ENCODE results near the gene HSD3B1. TPM values are rescaled to one million over a fixed set of nuclear protein-coding genes. Genes with fewer than 3 reads are reported as not detected.

HSD3B1 gene
- total RNA-seq: not detected

GRCh38 chr1:119506941-119507340 is at the start of gene HSD3B1:
Gene HSD3B1 (plus strand): TSS chr1:119507210. CDS start chr1:119507477, 267 bp downstream.
- TF ChIP-seq, protein P1, sequence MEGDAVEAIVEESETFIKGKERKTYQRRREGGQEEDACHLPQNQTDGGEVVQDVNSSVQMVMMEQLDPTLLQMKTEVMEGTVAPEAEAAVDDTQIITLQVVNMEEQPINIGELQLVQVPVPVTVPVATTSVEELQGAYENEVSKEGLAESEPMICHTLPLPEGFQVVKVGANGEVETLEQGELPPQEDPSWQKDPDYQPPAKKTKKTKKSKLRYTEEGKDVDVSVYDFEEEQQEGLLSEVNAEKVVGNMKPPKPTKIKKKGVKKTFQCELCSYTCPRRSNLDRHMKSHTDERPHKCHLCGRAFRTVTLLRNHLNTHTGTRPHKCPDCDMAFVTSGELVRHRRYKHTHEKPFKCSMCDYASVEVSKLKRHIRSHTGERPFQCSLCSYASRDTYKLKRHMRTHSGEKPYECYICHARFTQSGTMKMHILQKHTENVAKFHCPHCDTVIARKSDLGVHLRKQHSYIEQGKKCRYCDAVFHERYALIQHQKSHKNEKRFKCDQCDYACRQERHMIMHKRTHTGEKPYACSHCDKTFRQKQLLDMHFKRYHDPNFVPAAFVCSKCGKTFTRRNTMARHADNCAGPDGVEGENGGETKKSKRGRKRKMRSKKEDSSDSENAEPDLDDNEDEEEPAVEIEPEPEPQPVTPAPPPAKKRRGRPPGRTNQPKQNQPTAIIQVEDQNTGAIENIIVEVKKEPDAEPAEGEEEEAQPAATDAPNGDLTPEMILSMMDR (IDR thresholded peaks at IDR 0.05): no peak
- Histone ChIP-seq H3K27ac (no peak within 1 kb of the TSS), H3K4me3 (no peak within 1 kb of the TSS), H3K4me1 (no peaks in the 10 kb centered on the region), H3K36me3 (no peaks in the 10 kb centered on the region), H3K9me3 (no peaks in the 10 kb centered on the region), H3K27me3 (no peaks in the 10 kb centered on the region)
- intact Hi-C loops (cut with DNase I): no loop called here
- no peak for DNase-seq (ENCODE audit: low spot score in 2 of 2)

DNA sequence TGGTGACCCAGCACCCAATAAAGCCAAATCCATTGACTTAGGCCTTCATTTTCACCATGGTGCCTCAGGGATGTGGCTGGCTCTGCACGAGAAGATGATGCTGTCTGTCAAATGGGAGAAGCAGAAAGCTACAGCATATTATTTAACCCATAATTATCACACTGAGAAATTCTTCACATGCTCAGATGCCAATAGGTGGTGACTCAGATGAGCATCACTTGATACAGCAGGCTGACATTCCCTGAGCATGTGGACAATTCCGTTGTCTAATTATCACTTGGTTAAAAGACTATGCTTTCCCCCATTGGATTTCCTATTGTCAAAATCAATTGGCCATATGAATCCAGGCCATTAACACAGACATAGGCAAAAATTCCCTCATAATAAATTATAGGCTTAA is 44.0 kb upstream of the HSD3B1 start:
- no peaks in the 10 kb centered on the region for H3K4me1 ChIP-seq
- H3K27ac ChIP-seq: no peak overlapping the region
- no peaks in the 10 kb centered on the region for H3K9me3 ChIP-seq
- no peak overlapping the region for H3K4me3 ChIP-seq
- no peaks in the 10 kb centered on the region for H3K27me3 ChIP-seq
- TF ChIP-seq, protein P1 (IDR thresholded peaks at IDR 0.05): no peak
- DNase-seq (ENCODE audit: low spot score in 2 of 2): no peak
- intact Hi-C loops (cut with DNase I): no loop called here
- no peaks in the 10 kb centered on the region for H3K36me3 ChIP-seq

DNA sequence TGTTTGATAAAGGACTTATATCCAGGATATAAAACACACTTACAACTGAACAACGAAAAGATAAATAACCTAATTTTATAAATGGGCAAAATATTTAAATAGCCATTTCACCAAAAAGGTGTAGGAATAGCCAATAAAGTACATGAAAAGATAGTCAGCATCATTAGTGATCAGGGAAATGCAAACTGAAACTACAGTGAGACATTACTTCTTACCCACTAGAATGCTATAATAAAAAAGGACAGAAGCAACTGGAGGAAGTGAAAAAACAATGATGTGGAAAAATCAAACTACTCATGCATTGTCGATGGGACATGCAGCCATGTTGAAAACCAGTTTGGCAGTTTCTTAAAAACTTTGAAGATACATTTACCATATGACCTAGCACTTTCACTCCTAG is 43.4 kb upstream of the HSD3B1 start:
- H3K27ac ChIP-seq: no peak overlapping the region
- DNase-seq (ENCODE audit: low spot score in 2 of 2): no peak

GRCh38 chr1:119466445-119466844 is 40.6 kb upstream of the HSD3B1 start:
- TF ChIP-seq, protein P1 (IDR thresholded peaks at IDR 0.05): no peak
- Histone ChIP-seq H3K27me3 (no peaks in the 10 kb centered on the region), H3K4me1 (no peaks in the 10 kb centered on the region), H3K9me3 (no peaks in the 10 kb centered on the region), H3K27ac (no peak overlapping the region), H3K4me3 (no peak overlapping the region), H3K36me3 (no peaks in the 10 kb centered on the region)
- intact Hi-C loops (cut with DNase I): no loop called here
- no peak for DNase-seq (ENCODE audit: low spot score in 2 of 2)

More for the DNA sequence above, 43.4 kb upstream of the HSD3B1 start:
- Histone ChIP-seq H3K4me1 (no peaks in the 10 kb centered on the region), H3K36me3 (no peaks in the 10 kb centered on the region), H3K4me3 (no peak overlapping the region), H3K27me3 (no peaks in the 10 kb centered on the region), H3K9me3 (no peaks in the 10 kb centered on the region)
- intact Hi-C loops (cut with DNase I): no loop called here
- TF ChIP-seq, protein P1 (IDR thresholded peaks at IDR 0.05): no peak

GRCh38 chr1:119467219-119467618 is 39.8 kb upstream of the HSD3B1 start:
- no peak for DNase-seq (ENCODE audit: low spot score in 2 of 2)
- Histone ChIP-seq H3K27me3 (no peaks in the 10 kb centered on the region), H3K9me3 (no peaks in the 10 kb centered on the region), H3K4me3 (no peak overlapping the region), H3K27ac (no peak overlapping the region), H3K4me1 (no peaks in the 10 kb centered on the region), H3K36me3 (no peaks in the 10 kb centered on the region)
- intact Hi-C loops (cut with DNase I): no loop called here
- TF ChIP-seq, protein P1 (IDR thresholded peaks at IDR 0.05): no peak
